Mammary epithelial cell (primary cell): ENCODE results near the gene ZWILCH.

Experiments
- EZH2 ChIP-seq: IDR thresholded peaks from 2 replicates; pipeline ENCODE4 v1.6.1; 2012; ENCODE audit warnings: low read length, inconsistent platforms, borderline replicate concordance
- TF ChIP-seq, protein P1 (sequence below), 2 donors: IDR thresholded peaks in 1 of 2; conservative IDR thresholded peaks in 1 of 2; 2 replicates each; pipeline ENCODE4 v1.5.1; 2011 to 2012; ENCODE audit warnings: inconsistent platforms in 2 of 2, low read length in 2 of 2, mild to moderate bottlenecking in 2 of 2, control low read depth in 1 of 2, low read depth in 1 of 2; ENCODE audit not compliant: insufficient read depth in 1 of 2; ENCODE audit errors: extremely low read depth in 1 of 2

DNA sequence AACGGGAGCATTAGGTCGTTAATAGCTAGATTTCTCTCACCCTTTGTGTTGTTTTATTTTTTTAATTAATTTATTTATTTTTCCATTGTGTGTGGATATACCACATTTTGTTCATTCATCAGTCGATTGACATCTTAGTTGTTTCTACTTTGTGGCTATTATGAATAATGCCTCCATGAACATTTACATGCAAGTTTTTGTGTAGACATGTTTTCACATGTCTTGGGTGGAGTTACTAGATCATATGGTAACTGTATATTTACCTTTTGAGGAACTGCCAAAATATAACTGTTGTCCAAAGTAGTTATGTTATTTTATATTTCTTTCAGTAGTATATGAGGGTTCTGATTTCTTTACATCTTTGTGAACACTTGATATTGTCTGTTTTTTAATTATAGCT is 18.8 kb downstream of the ZWILCH start:
- TF ChIP-seq, protein P1, sequence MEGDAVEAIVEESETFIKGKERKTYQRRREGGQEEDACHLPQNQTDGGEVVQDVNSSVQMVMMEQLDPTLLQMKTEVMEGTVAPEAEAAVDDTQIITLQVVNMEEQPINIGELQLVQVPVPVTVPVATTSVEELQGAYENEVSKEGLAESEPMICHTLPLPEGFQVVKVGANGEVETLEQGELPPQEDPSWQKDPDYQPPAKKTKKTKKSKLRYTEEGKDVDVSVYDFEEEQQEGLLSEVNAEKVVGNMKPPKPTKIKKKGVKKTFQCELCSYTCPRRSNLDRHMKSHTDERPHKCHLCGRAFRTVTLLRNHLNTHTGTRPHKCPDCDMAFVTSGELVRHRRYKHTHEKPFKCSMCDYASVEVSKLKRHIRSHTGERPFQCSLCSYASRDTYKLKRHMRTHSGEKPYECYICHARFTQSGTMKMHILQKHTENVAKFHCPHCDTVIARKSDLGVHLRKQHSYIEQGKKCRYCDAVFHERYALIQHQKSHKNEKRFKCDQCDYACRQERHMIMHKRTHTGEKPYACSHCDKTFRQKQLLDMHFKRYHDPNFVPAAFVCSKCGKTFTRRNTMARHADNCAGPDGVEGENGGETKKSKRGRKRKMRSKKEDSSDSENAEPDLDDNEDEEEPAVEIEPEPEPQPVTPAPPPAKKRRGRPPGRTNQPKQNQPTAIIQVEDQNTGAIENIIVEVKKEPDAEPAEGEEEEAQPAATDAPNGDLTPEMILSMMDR (conservative IDR thresholded peaks at IDR 0.05 in 1 of 2, IDR thresholded peaks at IDR 0.05 in 1 of 2; ENCODE audit: extremely low read depth in 1 of 2, insufficient read depth in 1 of 2, low read depth in 1 of 2, low read length in 2 of 2): no peak
- TF ChIP-seq EZH2: no peak
